ENCODE results near the gene B4GAT1.

The B4GAT1 gene

GRCh38 chr11:66337103-66337899 is 10.1 kb downstream of the B4GAT1 start:
- TF ChIP-seq, protein P1, sequence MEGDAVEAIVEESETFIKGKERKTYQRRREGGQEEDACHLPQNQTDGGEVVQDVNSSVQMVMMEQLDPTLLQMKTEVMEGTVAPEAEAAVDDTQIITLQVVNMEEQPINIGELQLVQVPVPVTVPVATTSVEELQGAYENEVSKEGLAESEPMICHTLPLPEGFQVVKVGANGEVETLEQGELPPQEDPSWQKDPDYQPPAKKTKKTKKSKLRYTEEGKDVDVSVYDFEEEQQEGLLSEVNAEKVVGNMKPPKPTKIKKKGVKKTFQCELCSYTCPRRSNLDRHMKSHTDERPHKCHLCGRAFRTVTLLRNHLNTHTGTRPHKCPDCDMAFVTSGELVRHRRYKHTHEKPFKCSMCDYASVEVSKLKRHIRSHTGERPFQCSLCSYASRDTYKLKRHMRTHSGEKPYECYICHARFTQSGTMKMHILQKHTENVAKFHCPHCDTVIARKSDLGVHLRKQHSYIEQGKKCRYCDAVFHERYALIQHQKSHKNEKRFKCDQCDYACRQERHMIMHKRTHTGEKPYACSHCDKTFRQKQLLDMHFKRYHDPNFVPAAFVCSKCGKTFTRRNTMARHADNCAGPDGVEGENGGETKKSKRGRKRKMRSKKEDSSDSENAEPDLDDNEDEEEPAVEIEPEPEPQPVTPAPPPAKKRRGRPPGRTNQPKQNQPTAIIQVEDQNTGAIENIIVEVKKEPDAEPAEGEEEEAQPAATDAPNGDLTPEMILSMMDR (IDR thresholded peaks at IDR 0.05; ENCODE audit: insufficient read depth, low read depth, low read length, missing control alignments): no peak
- no peak for DNase-seq (ENCODE audit: low read depth)
- no peak overlapping the region for H3K4me3 ChIP-seq (ENCODE audit: low read length)

DNA sequence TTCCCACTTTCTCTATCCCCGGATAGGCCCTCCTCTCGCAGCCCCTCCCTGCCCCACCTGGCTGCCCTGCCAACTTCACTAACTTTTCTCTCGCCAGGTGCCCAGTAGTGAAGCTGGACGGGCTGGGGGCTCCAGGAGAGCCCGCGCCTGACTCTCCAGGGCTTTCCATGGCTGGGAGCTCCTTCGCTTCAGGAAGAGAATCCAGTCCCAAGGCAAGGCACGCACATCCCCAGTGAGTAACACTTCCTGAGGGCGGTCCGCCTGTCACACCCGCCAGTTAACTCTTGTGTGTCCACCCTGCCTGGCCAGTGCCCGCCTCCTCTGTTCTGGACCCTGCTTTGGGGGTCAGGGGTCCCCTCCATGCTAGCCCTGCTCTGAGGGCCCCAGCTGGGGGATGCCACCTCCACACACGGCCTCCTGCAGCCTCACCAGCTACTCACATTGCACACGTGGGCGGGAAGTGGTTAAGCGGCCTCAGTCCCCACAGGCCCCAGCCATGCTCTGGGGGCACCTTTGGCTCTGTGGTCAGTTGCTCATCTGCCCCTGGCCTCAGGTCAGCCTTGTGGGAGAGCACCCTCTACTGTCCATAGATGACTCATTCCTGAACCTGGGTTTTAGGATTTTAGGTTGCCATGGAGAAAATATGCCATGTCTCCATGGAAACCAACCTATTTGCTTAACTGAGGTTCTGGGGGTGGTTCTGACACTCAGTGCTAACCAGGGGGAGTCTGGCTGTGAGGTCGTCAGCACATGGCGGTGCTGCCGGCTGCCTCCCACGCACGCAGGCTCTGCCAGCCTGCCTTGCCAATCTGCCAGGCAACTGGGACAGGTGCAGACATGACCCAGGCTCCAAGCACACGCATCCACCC is 11.0 kb downstream of the B4GAT1 start, which contains the start of gene RIN1:
Gene RIN1 (minus strand): TSS at position 201 of the 869 bp plus-strand sequence. CDS start 32 bp downstream, at position 169.
- peak; percentile 97 for DNase-seq (ENCODE audit: low read depth)
- TF ChIP-seq, protein P1 (IDR thresholded peaks at IDR 0.05; ENCODE audit: insufficient read depth, low read depth, low read length, missing control alignments): no peak
- H3K4me3 ChIP-seq (ENCODE audit: low read length): peak within 1 kb of the TSS; percentile 90

DNA sequence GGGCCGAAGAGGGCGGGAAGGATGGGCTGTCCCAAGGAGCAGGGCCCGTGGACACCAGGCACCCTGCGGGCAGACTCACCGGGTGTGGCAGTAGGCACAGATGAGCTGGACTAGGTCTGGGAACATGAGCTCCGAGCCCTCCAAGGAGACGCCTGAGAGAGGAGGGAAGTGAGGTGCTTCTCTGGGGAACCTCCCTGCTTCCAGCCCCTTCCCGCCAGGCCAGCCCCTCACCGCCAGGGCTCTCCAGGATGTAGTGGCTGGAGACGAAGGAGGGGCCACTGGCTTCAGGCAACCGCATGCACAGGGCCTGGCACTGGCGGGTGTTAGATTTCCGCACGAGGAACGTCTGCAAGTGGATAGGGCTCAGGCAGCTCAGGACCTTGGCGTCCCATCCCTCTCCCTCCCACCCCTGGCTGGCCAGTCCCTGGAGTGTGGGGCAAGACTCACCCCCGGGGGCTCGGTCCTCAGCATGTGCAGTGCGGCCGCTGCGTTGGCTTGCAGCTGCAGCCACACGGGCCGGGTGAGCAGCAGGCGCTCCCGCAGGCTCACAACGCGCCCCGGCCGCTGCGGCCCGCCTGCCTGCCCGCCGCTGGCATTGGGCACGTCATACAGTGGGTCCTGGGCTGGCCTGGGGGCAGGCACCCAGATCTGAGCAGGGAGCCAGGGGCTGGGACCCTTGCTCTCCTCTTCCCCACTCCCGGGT is 11.7 kb downstream of the B4GAT1 start:
- TF ChIP-seq, protein P1 (IDR thresholded peaks at IDR 0.05; ENCODE audit: insufficient read depth, low read depth, low read length, missing control alignments): no peak
- DNase-seq (ENCODE audit: low read depth): peak; percentile 26
- H3K4me3 ChIP-seq (ENCODE audit: low read length): peak overlapping the region; percentile 90

DNA sequence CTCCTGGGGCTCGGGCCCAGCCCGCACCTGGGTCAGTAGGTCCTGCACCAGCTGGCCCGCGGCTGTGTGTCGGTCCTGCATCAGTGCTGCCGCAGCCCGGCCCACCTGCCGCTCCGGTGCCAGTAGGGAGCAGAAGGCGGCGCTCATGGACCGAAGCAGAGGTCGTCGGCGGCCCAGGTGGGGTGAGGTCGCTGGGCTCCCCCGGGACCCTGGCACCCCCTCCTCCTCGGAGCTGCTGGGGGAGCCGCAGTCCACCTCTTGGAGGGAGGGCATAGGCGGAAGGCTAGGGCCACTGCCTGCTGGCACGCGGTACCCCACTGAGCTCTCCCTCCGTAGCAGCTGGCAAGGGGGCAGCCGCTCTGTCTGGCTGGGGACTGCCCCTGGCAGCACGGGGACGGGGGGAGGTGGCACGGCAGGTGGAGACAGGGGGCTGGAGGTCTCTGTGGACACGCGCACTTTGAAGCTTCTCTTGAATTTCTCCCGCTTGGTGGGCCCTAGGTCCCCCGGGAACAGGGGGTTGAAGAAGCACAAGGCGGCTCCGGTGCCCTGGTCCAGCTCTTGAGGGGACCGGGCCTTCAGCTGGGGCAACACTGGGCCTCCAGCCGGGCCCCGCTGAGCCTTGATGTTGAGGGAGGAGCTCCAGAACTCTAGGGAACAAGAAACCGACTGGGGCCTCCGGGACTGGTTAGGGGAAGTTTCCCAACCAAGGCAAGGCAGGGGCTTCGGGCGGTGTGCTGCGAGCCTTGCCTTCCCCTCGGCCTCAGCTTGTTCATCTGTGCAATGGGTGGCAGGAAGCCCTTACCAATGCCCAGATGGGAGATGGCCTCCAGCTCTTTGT is 12.6 kb downstream of the B4GAT1 start:
- TF ChIP-seq, protein P1 (IDR thresholded peaks at IDR 0.05; ENCODE audit: insufficient read depth, low read depth, low read length, missing control alignments): no peak
- H3K4me3 ChIP-seq (ENCODE audit: low read length): peak overlapping the region; percentile 90
- DNase-seq (ENCODE audit: low read depth): no peak

GRCh38 chr11:66333896-66334604 is 13.4 kb downstream of the B4GAT1 start:
- TF ChIP-seq, protein P1 (IDR thresholded peaks at IDR 0.05; ENCODE audit: insufficient read depth, low read depth, low read length, missing control alignments): no peak
- peak overlapping the region; percentile 90 for H3K4me3 ChIP-seq (ENCODE audit: low read length)
- DNase-seq (ENCODE audit: low read depth): no peak

Data from epithelial cell of esophagus (primary cell).